ENCODE results near the gene UBC.
A peak's percentile ranks its signal among the peaks of the same experiment; 100 is the strongest.
"Not testable (repeated sequence)": the region's sequence is repeated elsewhere in the genome, so short reads cannot be mapped to it uniquely, and the experiment has no call there.

UBC gene

GRCh38 chr12:124913474-124914391 lies 717 bp downstream of the UBC start:
- peak overlapping the region; percentile 97 for H3K4me3 ChIP-seq (ENCODE audit: low read length)
- no peak for DNase-seq (ENCODE audit: low read depth)
- TF ChIP-seq, protein P1, sequence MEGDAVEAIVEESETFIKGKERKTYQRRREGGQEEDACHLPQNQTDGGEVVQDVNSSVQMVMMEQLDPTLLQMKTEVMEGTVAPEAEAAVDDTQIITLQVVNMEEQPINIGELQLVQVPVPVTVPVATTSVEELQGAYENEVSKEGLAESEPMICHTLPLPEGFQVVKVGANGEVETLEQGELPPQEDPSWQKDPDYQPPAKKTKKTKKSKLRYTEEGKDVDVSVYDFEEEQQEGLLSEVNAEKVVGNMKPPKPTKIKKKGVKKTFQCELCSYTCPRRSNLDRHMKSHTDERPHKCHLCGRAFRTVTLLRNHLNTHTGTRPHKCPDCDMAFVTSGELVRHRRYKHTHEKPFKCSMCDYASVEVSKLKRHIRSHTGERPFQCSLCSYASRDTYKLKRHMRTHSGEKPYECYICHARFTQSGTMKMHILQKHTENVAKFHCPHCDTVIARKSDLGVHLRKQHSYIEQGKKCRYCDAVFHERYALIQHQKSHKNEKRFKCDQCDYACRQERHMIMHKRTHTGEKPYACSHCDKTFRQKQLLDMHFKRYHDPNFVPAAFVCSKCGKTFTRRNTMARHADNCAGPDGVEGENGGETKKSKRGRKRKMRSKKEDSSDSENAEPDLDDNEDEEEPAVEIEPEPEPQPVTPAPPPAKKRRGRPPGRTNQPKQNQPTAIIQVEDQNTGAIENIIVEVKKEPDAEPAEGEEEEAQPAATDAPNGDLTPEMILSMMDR (conservative IDR thresholded peaks at IDR 0.05; ENCODE audit: low read depth, low read length), result peak; percentile 66

GRCh38 chr12:124912529-124913287 lies 1.7 kb downstream of the UBC start:
- H3K4me3 ChIP-seq (ENCODE audit: low read length), result peak overlapping the region; percentile 97
- DNase-seq (ENCODE audit: low read depth), result not testable (repeated sequence)

DNA sequence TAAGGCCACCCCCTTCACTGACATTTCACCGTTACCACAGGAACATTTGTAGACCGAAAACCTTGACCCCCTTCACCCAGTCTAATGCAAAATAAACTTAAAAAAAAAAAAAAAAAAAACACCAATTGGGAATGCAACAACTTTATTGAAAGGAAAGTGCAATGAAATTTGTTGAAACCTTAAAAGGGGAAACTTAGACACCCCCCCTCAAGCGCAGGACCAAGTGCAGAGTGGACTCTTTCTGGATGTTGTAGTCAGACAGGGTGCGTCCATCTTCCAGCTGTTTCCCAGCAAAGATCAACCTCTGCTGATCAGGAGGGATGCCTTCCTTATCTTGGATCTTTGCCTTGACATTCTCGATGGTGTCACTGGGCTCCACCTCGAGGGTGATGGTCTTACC lies 2.9 kb downstream of the UBC start:
- DNase-seq (ENCODE audit: low read depth), result not testable (repeated sequence)
- peak overlapping the region; percentile 37 for H3K4me3 ChIP-seq (ENCODE audit: low read length)

DNA sequence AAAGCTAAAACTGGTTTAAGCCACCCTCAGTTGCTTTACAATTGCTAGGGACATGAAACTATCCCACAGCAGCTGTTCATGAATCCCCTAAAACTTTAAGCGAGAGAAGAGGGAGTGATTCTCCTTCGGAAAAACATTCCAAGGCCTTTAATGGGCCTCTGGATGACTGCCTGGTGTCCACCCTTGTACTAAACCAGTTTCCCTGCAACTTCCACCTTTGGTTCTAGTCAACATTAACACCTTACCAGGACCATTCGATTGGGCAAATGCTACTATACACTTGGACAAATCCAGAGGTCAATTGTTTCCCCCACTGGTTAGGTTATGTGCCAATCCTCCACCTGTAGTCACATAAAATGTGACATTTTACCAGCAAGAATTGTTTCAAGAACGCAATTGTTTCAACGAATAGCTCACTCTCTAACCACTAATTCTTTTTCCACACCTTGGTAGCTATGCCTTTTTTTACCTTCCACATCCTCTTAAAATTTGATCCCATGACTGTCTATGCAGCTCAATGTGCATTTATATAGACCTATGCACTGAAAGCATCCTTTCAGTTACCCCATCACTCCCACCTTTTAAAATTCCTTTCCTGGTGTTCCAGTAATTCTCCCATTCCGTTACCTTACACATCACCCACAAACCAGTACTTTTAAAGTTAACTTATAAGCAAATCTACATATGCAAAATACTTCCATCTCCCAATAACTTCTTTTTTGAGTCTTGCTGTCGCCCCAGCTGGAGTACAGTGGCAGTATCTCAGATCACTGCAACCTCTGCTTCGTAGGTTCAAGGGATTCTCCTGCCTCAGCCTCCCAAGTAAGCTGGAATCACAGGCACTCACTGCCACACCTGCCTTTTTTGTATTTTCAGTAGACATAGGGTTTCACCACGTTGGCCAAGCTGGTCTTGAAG lies 3.6 kb downstream of the UBC start:
- H3K4me3 ChIP-seq (ENCODE audit: low read length), result peak overlapping the region; percentile 37

DNA sequence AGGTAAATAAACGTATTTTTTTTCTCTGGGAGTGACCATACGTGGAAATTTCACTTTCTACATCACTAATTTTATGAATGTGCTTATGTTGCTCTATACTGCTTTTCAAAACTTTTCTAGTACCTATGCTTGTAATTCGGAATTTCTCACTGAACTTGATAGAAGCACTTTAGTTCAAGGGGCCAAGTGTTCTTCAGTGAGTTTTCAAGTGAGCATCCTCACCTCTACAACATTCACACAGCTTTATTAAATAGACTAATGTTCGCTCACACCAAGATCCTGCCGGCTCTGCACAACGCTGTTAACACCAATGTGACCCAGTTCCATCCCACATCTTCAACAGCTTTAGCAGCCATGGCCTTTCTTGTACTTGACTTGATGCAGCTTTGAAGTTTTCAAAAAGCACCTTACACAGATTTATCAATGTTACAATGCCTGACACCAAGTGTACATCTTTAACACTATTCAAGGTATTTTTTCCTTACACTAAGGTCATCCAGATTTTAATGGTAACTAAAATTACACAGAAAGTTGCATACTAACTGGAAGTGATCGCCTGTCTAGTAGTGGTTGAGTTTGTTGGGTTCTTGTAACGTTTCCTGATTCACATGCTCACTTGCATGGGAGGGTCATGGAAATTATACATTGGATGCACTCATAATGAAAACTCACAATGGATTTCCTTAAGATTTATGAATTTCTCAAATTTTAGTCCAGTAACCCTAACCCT lies 4.5 kb downstream of the UBC start:
- H3K4me3 ChIP-seq (ENCODE audit: low read length), result no peak overlapping the region
- TF ChIP-seq, protein P1 (conservative IDR thresholded peaks at IDR 0.05; ENCODE audit: low read depth, low read length), result no peak
- no peak for DNase-seq (ENCODE audit: low read depth)

More for the DNA sequence above, 3.6 kb downstream of the UBC start:
- no peak for DNase-seq (ENCODE audit: low read depth)
- TF ChIP-seq, protein P1 (conservative IDR thresholded peaks at IDR 0.05; ENCODE audit: low read depth, low read length), result no peak

GRCh38 chr12:124906606-124907261 lies 7.7 kb downstream of the UBC start:
- TF ChIP-seq, protein P1 (conservative IDR thresholded peaks at IDR 0.05; ENCODE audit: low read depth, low read length), result peak; percentile 98
- DNase-seq (ENCODE audit: low read depth), result peak; percentile 81

More at GRCh38 chr12:124906606-124907261, 7.7 kb downstream of the UBC start:
- H3K4me3 ChIP-seq (ENCODE audit: low read length), result no peak overlapping the region
